GM12878 (cell line): ENCODE data around the gene GTF2A1. TPM values are rescaled to one million over a fixed set of nuclear protein-coding genes. Genes with fewer than 3 reads are reported as not detected.
A peak's percentile ranks its signal among the peaks of the same experiment; 100 is the strongest.

ENCODE experiments used
- ATAC-seq: fragments of 200-7000 bp; cut with Tn5 transposase; 3 replicates; pipeline ENCODE4 v1.9.1; 2020; ENCODE audit warnings: mild to moderate bottlenecking, moderate library complexity
- BruUV-seq: library from RNA; stranded (reverse); fragments of 400-500 nt; replicated peaks from 2 replicates; lab custom pipeline; 2021; lab: Mats Ljungman, UMichigan
- CTCF ChIA-PET: fragments of 300-600 bp; sonication (Branson Sonifier 250); formaldehyde crosslinking; extraction: SDS; loops from one replicate; lab custom pipeline; 2021; ENCODE audit warnings: inconsistent platforms; lab: Yijun Ruan, JAX
- POLR2A ChIA-PET: fragments of 350-600 bp; formaldehyde crosslinking; extraction: SDS; loops from one replicate; lab custom pipeline; 2021; ENCODE audit warnings: inconsistent platforms; lab: Charles Lee
- RAD21 ChIA-PET: fragments of 300-600 bp; sonication (Branson Sonifier 250); formaldehyde crosslinking; loops from one replicate; lab custom pipeline; 2023; ENCODE audit warnings: antibody characterized with exemption; ENCODE audit not compliant: unreplicated experiment; lab: Charles Lee
- SMC1A ChIA-PET: fragments of 300-600 bp; sonication (Branson Sonifier 250); formaldehyde crosslinking; loops from one replicate; lab custom pipeline; 2023; ENCODE audit not compliant: unreplicated experiment, uncharacterized antibody; lab: Charles Lee
- DNase-seq: peaks from one replicate; pipeline ENCODE4 v3.0.0-alpha.2; 2011; ENCODE audit warnings: low read depth, low spot score
- FAIRE-seq: peaks from 3 replicates; lab custom pipeline; 2011; peaks lifted over from hg19 to GRCh38; lab: Jason Lieb, UNC
- H2AFZ ChIP-seq: 2 replicates; pipeline ENCODE4 v1.6.0; 2011; ENCODE audit warnings: low read depth, low read length, control low read depth; ENCODE audit not compliant: control insufficient read depth
- H3K27ac ChIP-seq: 2 replicates; pipeline ENCODE4 v1.5.1; 2011; ENCODE audit warnings: control low read depth; ENCODE audit not compliant: control insufficient read depth, insufficient read depth
- H3K27me3 ChIP-seq, 2 experiments: replicated peaks in 1 of 2; 2 replicates each; pipeline versions ENCODE4 v1.6.0 to v1.6.1; 2011; ENCODE audit warnings: low read length in 1 of 2; ENCODE audit not compliant: control insufficient read depth in 2 of 2, insufficient read depth in 2 of 2
- H3K36me3 ChIP-seq, 2 experiments: 2 replicates each; pipeline ENCODE4 v1.5.1; 2011; ENCODE audit warnings: low read length in 1 of 2; ENCODE audit not compliant: control insufficient read depth in 2 of 2, insufficient read depth in 2 of 2
- H3K4me1 ChIP-seq: 2 replicates; pipeline ENCODE4 v1.6.1; 2011; ENCODE audit warnings: mild to moderate bottlenecking, low read length, moderate library complexity, mixed read lengths; ENCODE audit not compliant: control insufficient read depth, insufficient read depth
- H3K4me2 ChIP-seq: 2 replicates; pipeline ENCODE4 v1.6.0; 2011; ENCODE audit warnings: control low read depth; ENCODE audit not compliant: control insufficient read depth, insufficient read depth
- H3K4me3 ChIP-seq: fragments of 200-600 bp; sonication (generic); 2 replicates; pipeline ENCODE4 v1.5.1; 2016
- H3K79me2 ChIP-seq: 2 replicates; pipeline ENCODE4 v1.6.0; 2011; ENCODE audit warnings: low read length; ENCODE audit not compliant: control insufficient read depth, insufficient read depth
- H3K9ac ChIP-seq: 2 replicates; pipeline ENCODE4 v1.8.0; 2011; ENCODE audit warnings: low read length, control low read depth, mixed read lengths; ENCODE audit not compliant: control insufficient read depth, insufficient read depth
- H3K9me3 ChIP-seq: replicated peaks from 3 replicates; pipeline ENCODE4 v1.5.1; 2011; ENCODE audit warnings: mild to moderate bottlenecking, low read length; ENCODE audit not compliant: control insufficient read depth, insufficient read depth
- H4K20me1 ChIP-seq: 2 replicates; pipeline ENCODE4 v1.6.0; 2011; ENCODE audit not compliant: control insufficient read depth, insufficient read depth
- ATF7 ChIP-seq: fragments of 450-650 bp; IDR thresholded peaks from 2 replicates; pipeline ENCODE4 v1.6.1; 2016; ENCODE audit warnings: low read depth, mild to moderate bottlenecking
- BHLHE40 ChIP-seq, 2 experiments: fragments of 450-650 bp in 1 of 2; IDR thresholded peaks; 2 replicates each; pipeline ENCODE4 v1.6.1; 2011 to 2017; ENCODE audit warnings: low read depth in 2 of 2, borderline replicate concordance in 1 of 2, improper control_type of control experiment in 1 of 2, low read length in 1 of 2, mild to moderate bottlenecking in 1 of 2
- CREM ChIP-seq: IDR thresholded peaks from 2 replicates; pipeline ENCODE4 v1.6.1; 2014; ENCODE audit warnings: antibody characterized with exemption, low read depth
- MTA2 ChIP-seq: fragments of 450-650 bp; IDR thresholded peaks from 2 replicates; pipeline ENCODE4 v1.6.1; 2016; ENCODE audit warnings: low read depth, mild to moderate bottlenecking, moderate library complexity
- MYB ChIP-seq: fragments of 150-350 bp; IDR thresholded peaks from 2 replicates; pipeline ENCODE4 v1.6.1; 2014; ENCODE audit warnings: mild to moderate bottlenecking, low read depth, low read length, borderline replicate concordance
- NR2C1 ChIP-seq: fragments of 450-650 bp; IDR thresholded peaks from 2 replicates; pipeline ENCODE4 v1.6.1; 2017; ENCODE audit warnings: antibody characterized with exemption, mild to moderate bottlenecking, moderate library complexity
- PML ChIP-seq: IDR thresholded peaks from 2 replicates; pipeline ENCODE4 v1.6.1; 2012; ENCODE audit warnings: low read length, inconsistent platforms
- SUPT20H ChIP-seq: IDR thresholded peaks from 2 replicates; pipeline ENCODE4 v1.6.1; 2011; ENCODE audit warnings: low read depth, mild to moderate bottlenecking, low read length, moderate library complexity, borderline replicate concordance; ENCODE audit not compliant: control insufficient read depth
- TAF1 ChIP-seq: IDR thresholded peaks from 2 replicates; pipeline ENCODE4 v1.6.1; 2011; ENCODE audit warnings: mild to moderate bottlenecking, low read depth, low read length, borderline replicate concordance
- WGBS: methylation state at CpG from one replicate; pipeline ENCODE4 v1.1.6; 2016; ENCODE audit warnings: low lambda C conversion rate; ENCODE audit not compliant: insufficient replicate concordance, insufficient coverage; ENCODE audit errors: missing lambda C conversion rate; 5-methylcytosine and 5-hydroxymethylcytosine counted together
- in situ Hi-C: fragments of 300-500 bp; cut with MboI; formaldehyde crosslinking; loops from 9 replicates; pipeline ENCODE4 v1.14.3; 2018; ENCODE audit warnings: mixed read lengths
- intact Hi-C: fragments of 100-400 bp; cut with micrococcal nuclease; formaldehyde crosslinking; loops from one replicate; pipeline ENCODE4 v1.14.2; 2022; ENCODE audit not compliant: unreplicated experiment
- polyA plus RNA-seq, 11 experiments: library from polyadenylated mRNA; depleted of rRNA in 4 of 11; unstranded in 6 of 11; stranded (reverse) in 5 of 11; fragments of >200 nt; fragmentation: Nextera tagmentation in 4 of 11; fragmentation: Illumina TruSeq in 1 of 11; extraction: Ambion mirVana in 4 of 11; extraction: Trizol in 1 of 11; gene quantifications; 1 replicate in 1 of 11; 2 replicates in 10 of 11; pipeline versions ENCODE4 v1.2.1 to v1.2.3, GENCODE V29; 2011 to 2016; ENCODE audit warnings: inconsistent platforms in 2 of 11, missing spikeins in 2 of 11, low read depth in 1 of 11
- total RNA-seq, 4 experiments: library from RNA; depleted of rRNA in 3 of 4; stranded (reverse); fragments of >200 nt in 3 of 4; fragmentation: Illumina TruSeq in 1 of 4; extraction: Trizol in 1 of 4; gene quantifications; 2 replicates each; pipeline versions ENCODE4 v1.2.1 to v1.2.3, GENCODE V29; 2013 to 2021
- TF ChIP-seq, protein P1 (sequence below): fragments of 450-650 bp; IDR thresholded peaks from 2 replicates; pipeline ENCODE4 v1.6.1; 2018; ENCODE audit warnings: mild to moderate bottlenecking, low read depth, moderate library complexity; ENCODE audit not compliant: partially characterized antibody
- TF ChIP-seq, protein P2 (sequence below): fragments of 150-350 bp; IDR thresholded peaks from 2 replicates; pipeline ENCODE4 v1.6.1; 2016; ENCODE audit warnings: low read depth, low read length
- TF ChIP-seq, protein P3 (sequence below): fragments of 450-650 bp; formaldehyde crosslinking; IDR thresholded peaks from 2 replicates; pipeline ENCODE4 v1.5.0; 2022; ENCODE audit warnings: mild to moderate bottlenecking, missing genetic modification characterization

GTF2A1 gene
- total and polyA plus RNA-seq, 10 of the 15 experiments (the other 5 are each of a cell fraction or from before 2014, with no cell fraction given) = 2.5 to 28.7 (median 14.9) TPM

DNA sequence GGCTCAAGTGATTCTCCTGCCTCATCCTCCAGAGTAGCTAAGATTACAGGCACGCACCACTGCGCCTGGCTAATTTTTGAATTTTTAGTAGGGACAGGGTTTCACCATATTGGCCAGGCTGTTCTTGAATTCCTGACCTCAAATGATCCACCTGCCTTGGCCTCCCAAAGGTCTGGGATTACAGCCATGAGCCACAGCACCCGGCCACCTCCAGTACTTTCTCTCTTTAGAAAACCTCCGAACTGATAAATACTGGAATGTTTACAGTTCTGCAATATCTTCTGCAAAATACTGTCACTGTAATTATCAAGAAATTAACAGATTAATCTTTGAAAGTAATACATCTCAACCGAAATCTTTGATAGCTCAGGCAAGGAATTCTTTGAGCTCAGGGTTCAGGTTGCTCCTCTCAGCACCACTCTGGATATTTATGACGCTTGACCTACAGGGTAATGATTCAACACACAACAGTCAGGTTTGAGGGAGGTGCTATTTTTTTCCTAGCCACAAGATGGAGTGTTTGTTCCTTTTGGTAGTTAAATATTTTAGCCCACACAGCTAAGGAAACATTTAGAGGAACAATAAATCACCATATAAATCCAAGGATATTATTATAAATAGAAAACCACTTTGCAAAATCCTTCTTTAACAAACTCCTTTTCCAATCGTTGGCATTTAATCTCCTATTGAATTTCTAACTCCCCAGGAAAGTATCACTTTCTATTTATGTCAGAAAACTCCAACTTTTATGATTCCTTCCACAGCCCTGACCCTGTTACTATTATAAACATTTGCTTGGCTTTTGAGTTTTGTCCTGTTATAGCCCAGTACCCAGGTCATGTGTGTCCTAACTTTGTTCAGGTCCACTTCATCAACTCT lies 48.6 kb upstream of the GTF2A1 start:
- FAIRE-seq (peak; percentile 94), DNase-seq (peak; percentile 26), ATAC-seq (peak; percentile 89)
- SMC1A ChIA-PET = interaction anchor here (0.6 to 7.5 kb wide), 17 partner anchors 9 to 805 kb away, joined by 3 to 110 read pairs (median 3); partner anchors contain the start of gene SEL1L
- no TSS peak for BruUV-seq
- Histone ChIP-seq H3K9ac (no peak overlapping the region), H3K36me3 (no peaks in the 10 kb centered on the region), H4K20me1 (no peaks in the 10 kb centered on the region), H3K4me2 (no peak overlapping the region), H3K4me3 (no peak overlapping the region), H3K4me1 (no peaks in the 10 kb centered on the region), H3K27ac (no peak overlapping the region), H2AFZ (no peak overlapping the region), H3K79me2 (no peaks in the 10 kb centered on the region), H3K27me3 (no peaks in the 10 kb centered on the region; a peak in 1 of 4 replicates), H3K9me3 (no peaks in the 10 kb centered on the region)
- POLR2A ChIA-PET = interaction anchor here (1.1 kb wide), 1 partner anchor 184 kb away, joined by 3 read pairs; no protein-coding TSS in a partner anchor
- intact Hi-C loops = loop anchor here (1.0 kb wide), 2 partner anchors 184 to 195 kb away; no protein-coding TSS in a partner anchor
- in situ Hi-C loops = no loop called here
- CTCF ChIA-PET = interaction anchor here (0.8 to 12.5 kb wide), 19 partner anchors 9 to 212 kb away, joined by 3 to 195 read pairs (median 4); no protein-coding TSS in a partner anchor
- 46% methylated on average over 7 of the region's 7 CpGs for WGBS
- RAD21 ChIA-PET = interaction anchor here (0.8 to 8.6 kb wide), 8 partner anchors 32 to 264 kb away, joined by 3 to 79 read pairs (median 4); partner anchors contain the start of gene SEL1L
- TF ChIP-seq TAF1 (no peak), PML (no peak), MTA2 (no peak), MYB (no peak), SUPT20H (no peak), ATF7 (no peak), BHLHE40 (IDR thresholded peaks at IDR 0.05; ENCODE audit: borderline replicate concordance in 1 of 2, low read depth in 2 of 2, low read length in 1 of 2) (no peak), CREM (no peak), NR2C1 (no peak)
- TF ChIP-seq, protein P1, sequence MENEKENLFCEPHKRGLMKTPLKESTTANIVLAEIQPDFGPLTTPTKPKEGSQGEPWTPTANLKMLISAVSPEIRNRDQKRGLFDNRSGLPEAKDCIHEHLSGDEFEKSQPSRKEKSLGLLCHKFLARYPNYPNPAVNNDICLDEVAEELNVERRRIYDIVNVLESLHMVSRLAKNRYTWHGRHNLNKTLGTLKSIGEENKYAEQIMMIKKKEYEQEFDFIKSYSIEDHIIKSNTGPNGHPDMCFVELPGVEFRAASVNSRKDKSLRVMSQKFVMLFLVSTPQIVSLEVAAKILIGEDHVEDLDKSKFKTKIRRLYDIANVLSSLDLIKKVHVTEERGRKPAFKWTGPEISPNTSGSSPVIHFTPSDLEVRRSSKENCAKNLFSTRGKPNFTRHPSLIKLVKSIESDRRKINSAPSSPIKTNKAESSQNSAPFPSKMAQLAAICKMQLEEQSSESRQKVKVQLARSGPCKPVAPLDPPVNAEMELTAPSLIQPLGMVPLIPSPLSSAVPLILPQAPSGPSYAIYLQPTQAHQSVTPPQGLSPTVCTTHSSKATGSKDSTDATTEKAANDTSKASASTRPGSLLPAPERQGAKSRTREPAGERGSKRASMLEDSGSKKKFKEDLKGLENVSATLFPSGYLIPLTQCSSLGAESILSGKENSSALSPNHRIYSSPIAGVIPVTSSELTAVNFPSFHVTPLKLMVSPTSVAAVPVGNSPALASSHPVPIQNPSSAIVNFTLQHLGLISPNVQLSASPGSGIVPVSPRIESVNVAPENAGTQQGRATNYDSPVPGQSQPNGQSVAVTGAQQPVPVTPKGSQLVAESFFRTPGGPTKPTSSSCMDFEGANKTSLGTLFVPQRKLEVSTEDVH = no peak
- TF ChIP-seq, protein P2, sequence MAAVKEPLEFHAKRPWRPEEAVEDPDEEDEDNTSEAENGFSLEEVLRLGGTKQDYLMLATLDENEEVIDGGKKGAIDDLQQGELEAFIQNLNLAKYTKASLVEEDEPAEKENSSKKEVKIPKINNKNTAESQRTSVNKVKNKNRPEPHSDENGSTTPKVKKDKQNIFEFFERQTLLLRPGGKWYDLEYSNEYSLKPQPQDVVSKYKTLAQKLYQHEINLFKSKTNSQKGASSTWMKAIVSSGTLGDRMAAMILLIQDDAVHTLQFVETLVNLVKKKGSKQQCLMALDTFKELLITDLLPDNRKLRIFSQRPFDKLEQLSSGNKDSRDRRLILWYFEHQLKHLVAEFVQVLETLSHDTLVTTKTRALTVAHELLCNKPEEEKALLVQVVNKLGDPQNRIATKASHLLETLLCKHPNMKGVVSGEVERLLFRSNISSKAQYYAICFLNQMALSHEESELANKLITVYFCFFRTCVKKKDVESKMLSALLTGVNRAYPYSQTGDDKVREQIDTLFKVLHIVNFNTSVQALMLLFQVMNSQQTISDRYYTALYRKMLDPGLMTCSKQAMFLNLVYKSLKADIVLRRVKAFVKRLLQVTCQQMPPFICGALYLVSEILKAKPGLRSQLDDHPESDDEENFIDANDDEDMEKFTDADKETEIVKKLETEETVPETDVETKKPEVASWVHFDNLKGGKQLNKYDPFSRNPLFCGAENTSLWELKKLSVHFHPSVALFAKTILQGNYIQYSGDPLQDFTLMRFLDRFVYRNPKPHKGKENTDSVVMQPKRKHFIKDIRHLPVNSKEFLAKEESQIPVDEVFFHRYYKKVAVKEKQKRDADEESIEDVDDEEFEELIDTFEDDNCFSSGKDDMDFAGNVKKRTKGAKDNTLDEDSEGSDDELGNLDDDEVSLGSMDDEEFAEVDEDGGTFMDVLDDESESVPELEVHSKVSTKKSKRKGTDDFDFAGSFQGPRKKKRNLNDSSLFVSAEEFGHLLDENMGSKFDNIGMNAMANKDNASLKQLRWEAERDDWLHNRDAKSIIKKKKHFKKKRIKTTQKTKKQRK = no peak
- TF ChIP-seq, protein P3, sequence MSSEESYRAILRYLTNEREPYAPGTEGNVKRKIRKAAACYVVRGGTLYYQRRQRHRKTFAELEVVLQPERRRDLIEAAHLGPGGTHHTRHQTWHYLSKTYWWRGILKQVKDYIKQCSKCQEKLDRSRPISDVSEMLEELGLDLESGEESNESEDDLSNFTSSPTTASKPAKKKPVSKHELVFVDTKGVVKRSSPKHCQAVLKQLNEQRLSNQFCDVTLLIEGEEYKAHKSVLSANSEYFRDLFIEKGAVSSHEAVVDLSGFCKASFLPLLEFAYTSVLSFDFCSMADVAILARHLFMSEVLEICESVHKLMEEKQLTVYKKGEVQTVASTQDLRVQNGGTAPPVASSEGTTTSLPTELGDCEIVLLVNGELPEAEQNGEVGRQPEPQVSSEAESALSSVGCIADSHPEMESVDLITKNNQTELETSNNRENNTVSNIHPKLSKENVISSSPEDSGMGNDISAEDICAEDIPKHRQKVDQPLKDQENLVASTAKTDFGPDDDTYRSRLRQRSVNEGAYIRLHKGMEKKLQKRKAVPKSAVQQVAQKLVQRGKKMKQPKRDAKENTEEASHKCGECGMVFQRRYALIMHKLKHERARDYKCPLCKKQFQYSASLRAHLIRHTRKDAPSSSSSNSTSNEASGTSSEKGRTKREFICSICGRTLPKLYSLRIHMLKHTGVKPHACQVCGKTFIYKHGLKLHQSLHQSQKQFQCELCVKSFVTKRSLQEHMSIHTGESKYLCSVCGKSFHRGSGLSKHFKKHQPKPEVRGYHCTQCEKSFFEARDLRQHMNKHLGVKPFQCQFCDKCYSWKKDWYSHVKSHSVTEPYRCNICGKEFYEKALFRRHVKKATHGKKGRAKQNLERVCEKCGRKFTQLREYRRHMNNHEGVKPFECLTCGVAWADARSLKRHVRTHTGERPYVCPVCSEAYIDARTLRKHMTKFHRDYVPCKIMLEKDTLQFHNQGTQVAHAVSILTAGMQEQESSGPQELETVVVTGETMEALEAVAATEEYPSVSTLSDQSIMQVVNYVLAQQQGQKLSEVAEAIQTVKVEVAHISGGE = no peak
